Measurements from ENCODE around the gene RMI1.

Gene RMI1

DNA sequence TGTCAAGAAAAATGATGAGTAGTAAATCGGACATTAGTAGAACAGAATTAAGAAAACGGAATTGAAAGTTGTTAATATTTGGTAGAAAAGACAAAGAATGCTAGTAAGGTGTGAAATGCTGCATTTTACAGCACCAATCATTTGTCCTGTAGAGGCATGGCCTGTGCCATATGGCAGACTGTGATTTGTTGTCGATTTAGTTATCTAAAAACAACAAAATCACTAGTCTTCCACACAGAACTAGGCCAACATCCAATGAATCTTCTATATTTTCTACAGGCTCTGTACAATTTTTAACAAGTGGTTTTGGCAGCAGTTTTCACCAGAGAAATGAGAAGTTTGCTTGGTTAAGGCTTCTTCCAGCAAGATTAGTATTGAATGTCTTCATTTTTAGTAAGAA is 11.0 kb upstream of the RMI1 start:
- no peak for DNase-seq

DNA sequence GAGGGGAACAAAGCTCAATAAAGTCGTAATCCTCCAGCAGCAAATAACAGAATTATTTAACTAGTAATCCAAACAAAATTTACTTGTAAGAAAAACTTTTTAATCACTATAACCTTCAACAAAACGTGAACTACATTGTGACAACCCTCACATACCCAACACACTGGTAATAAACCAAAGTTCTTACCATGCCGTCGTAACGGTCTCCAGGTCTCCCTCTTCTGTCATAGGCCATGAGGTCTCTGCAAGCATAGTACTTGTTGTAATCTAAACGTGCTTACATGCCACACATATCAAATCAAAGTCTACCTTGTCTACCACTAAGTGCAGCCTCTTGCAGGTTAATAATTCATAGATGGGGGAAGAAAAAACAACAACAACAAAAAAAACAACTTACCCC is 9.1 kb upstream of the RMI1 start:
- DNase-seq = no peak

DNA sequence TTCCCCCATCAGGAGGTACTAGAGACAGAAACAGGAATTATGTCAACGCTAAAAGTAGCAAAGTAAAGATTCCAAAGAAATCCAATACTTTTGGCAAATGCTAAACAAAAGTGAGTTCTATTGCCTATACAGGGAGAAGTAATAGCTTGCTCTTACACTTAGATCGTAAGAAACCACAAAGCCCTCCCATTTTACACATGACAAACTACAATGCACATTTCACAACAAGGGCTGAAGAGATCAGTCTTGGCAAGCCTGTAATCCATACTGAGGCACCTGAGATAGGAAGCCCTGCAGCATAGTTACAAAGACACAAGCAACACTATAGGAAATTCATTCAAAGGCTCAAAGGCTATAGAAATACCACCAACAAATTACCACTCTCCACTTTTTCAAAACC is 8.3 kb upstream of the RMI1 start:
- no peak for DNase-seq

DNA sequence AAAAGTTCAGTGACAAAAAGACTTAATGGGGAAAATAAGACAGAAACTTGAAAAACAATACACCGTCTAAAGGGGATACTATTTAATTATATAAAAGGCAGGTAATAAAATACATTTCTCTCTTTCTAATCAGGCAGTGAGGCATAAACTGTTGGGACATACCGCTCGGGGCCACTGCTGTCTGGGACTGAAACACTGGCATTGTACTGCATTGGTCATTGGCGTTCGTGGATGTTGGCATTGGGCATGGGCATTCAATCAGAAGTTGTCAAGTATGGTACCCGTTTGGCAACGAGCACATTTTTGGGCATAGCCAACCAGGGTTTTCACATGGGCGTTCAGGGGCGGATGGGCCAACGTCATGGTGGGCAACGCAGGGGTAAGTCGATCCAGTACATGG is 5.3 kb upstream of the RMI1 start:
- DNase-seq = no peak

DNA sequence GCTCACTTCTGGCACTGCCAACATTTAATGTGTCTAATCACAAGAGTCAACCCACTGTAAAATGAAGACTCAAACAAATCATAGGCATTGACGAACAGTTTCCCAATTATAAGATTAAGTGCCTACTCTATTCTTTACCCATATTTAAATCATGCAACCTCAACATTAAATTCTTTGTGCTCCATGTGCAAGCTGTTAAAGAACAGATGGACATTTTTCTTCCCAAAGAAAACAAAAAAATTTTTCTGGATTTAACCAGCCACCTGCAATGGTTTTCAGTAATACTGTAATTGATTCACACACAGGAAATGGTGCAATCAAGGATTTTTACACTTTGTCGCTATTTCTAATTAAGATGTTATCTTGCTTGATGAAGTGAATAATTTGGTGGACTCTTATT is 4.2 kb upstream of the RMI1 start:
- DNase-seq = peak; percentile 37

GRCh38 chr9:83977196-83977595 is 3.4 kb upstream of the RMI1 start:
- no peak for DNase-seq

- DNase-seq = peak; percentile 87
These were observed 1.4 kb upstream of the RMI1 start for GRCh38 chr9:83978992-83979811.

DNA sequence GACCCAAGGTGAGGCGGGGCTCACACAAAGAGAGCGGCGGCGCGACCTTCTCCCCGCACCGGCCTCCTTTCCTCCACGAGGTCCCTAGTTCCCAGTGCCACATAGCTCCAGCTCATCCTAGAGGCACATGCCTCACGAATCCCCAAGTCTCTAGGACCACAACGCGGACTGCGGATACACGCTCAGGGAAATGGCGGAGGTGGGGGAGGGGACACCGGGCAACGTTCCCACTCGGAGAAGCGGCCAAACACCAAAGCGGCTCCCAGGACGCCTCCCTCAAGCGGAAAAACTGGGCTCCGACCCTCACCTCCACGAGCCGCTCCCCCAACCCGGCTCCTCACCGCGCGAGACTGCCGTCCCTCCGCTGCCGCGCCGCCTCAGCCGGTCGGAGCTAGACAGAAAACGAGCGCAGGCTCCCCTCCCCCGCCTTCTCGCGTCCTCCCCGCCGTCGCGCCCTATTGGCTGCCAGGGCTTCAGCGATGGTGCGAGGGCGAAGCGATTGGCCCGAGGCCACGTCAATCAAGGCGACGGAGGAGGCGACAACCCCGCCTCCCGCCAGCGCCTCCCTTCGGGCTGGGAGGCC is 702 bp upstream of the RMI1 start, which contains the start of gene HNRNPK:
Gene HNRNPK (minus strand): TSS at position 404 of the 583 bp plus-strand sequence. CDS start 1,963 bp downstream, outside the sequence.
- peak; percentile 99 for DNase-seq

DNA sequence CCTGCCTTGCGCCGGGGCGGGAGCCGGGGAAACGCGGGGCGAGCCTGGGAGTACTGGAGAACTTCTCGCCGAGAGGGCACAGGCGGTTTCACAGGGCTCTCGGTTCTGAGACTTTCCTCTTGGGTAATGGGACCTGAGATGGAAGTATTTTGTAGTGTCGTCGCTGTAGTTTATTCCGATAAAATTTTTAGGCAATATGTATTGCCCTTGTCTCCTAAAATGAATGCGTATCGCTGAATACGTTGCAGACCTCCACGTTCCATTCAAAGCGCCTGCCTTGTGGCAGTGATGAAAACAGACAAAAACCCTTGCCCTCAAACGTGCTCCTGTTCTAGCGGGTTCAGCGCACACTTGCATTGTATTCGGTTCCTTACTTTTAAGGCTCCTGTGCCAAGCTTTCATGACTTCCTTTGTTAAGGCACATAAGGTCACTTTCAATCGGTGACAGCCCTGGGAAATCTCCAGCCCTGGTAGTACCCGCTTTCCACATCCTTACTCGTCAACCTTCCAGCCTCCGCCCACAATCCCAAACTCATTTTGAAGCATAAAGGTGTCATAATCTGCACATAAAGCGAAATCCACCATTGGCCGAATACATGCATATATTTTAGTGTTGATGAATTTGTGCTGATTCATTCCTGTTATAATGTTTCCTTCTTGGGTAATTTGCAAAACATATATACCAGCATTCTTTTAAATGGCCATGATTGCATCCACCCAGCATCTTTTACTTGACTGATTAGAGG is 694 bp downstream of the RMI1 start:
- peak; percentile 42 for DNase-seq

- DNase-seq = no peak
These were observed 5.6 kb downstream of the RMI1 start for GRCh38 chr9:83986195-83986594.

GRCh38 chr9:83986765-83987401 is 6.3 kb downstream of the RMI1 start:
- DNase-seq = no peak

- DNase-seq = no peak
These were observed 6.8 kb downstream of the RMI1 start for GRCh38 chr9:83987402-83987791.

- DNase-seq = no peak
These were observed 7.8 kb downstream of the RMI1 start for GRCh38 chr9:83988411-83988810.

GRCh38 chr9:83991355-83991754 is 10.8 kb downstream of the RMI1 start:
- no peak for DNase-seq

DNA sequence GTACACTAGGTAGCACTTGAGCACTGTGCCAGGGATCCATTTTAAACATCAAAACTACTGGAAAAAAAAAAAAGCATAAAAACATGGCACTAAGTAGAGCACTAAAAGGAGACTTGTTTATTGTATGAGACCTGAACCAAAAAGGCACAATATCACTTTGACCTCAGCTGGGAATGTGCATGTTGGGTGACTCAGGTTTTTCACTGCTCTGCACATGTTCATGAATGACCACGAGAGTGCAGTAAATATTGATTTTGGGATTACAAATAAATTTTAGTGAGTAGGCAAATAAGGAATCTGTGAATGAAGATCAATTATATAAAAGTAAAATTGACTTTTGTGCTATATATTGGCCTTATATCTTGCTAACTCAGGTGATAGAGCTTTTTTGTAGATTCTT is 11.8 kb downstream of the RMI1 start:
- DNase-seq = no peak

DNA sequence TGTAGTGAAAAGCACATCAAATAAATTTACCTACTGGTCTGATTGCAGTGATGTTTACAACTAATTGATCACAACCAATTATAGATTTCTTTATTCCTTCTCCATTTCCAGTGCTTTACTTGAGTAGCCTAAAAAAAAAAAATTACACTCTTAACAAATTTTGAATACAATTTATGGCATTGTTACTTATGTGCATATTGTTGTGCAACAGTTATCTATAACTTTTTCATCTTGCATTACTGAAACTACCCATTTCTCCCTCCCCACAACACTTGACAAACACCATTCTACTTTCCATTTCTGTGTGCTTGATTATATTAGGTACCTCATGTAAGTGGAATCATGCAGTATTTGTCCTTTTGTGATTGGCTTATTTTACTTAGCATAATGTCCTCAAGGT is 12.3 kb downstream of the RMI1 start:
- no peak for DNase-seq

- no peak for DNase-seq
These were observed 15.5 kb downstream of the RMI1 start for GRCh38 chr9:83996126-83996525.

DNA sequence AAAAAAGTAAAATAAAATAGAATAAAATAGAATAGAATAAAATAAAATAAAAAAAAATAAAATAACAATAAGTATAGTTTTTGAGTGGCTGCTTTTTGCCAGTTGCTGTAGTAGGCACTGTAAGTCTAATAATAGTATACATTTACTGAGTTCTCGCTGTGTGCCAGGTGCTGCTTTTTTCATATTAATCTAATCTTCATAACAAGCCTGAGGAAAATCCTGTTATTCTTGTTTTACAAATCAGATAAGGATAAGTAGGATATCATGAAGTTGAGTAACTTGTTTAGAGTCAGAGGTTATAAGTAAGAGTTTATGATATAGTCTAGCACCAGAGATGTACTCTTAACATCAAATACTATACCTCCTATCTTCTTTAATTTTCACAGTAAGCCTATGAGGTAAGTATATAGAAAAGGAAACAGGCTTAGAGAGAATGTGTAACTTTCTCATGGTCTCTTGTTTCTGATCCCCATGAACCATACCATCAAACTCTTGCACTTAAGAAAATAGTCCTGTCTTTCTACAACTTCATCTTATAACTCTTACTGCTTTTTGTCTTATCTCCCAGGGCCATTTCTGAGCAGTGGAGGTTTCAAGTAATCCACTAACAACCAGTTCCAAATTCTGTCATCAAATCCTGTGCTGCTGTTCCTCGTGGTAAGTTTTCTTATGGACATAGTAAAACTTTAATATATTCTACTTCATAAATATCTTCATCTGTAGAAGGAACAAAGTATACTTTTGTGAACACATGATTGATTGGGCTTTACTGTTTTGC is 18.7 kb downstream of the RMI1 start:
- DNase-seq = no peak

DNA sequence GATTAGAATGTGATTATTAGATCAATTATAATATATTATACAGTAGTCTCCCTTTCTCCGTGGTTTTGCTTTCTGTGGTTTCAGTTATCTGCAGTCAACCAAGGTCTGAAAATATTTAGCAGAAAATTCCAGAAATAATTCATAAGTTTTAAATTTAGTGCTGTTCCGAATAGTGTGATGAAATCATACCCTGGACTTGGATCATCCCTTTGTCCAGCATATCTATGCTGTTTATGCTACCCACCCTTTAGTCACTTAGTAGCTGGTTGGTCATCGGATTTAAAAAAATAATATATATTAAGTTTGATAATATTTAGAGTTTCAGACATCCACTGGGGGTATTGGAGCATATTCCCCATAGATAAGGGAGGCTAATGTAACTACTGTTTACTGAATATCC is 19.6 kb downstream of the RMI1 start:
- peak; percentile 69 for DNase-seq

DNA sequence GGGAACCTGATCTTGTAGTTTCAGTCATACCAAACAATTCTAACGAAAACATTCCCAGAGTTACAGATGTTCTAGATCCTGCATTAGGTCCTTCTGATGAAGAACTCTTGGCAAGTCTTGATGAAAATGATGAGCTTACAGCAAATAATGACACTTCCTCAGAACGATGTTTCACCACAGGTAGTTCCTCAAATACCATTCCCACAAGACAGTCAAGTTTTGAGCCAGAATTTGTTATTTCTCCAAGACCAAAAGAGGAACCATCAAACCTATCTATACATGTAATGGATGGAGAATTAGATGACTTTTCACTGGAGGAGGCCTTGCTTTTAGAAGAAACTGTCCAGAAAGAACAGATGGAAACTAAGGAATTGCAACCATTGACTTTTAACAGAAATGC is 21.0 kb downstream of the RMI1 start:
- no peak for DNase-seq

DNA sequence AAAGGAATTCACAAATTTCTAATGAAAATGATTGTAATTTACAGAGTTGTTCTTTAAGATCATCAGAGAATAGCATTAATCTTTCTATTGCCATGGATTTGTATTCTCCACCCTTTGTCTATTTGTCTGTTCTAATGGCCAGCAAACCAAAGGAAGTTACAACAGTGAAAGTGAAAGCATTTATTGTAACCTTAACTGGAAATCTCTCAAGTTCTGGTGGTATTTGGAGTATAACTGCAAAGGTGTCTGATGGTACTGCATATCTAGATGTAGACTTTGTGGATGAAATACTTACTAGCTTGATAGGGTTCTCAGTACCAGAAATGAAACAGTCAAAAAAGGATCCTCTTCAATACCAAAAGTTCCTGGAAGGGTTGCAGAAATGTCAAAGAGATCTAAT is 21.7 kb downstream of the RMI1 start:
- no peak for DNase-seq

GRCh38 chr9:84003246-84003645 is 22.6 kb downstream of the RMI1 start:
- no peak for DNase-seq
